NT2/D1 (cell line): ENCODE data around the gene MICB.

Source experiments
- SUZ12 ChIP-seq: IDR thresholded peaks from 2 replicates; pipeline ENCODE4 v1.6.1; 2011; ENCODE audit not compliant: insufficient read length, insufficient read depth; ENCODE audit errors: extremely low read depth
- YY1 ChIP-seq: IDR thresholded peaks from 2 replicates; pipeline ENCODE4 v1.6.1; 2011; ENCODE audit not compliant: insufficient read length, insufficient read depth
- ZNF274 ChIP-seq: IDR thresholded peaks from 2 replicates; pipeline ENCODE4 v1.6.1; 2011; ENCODE audit warnings: mild to moderate bottlenecking, low read depth, low read length

DNA sequence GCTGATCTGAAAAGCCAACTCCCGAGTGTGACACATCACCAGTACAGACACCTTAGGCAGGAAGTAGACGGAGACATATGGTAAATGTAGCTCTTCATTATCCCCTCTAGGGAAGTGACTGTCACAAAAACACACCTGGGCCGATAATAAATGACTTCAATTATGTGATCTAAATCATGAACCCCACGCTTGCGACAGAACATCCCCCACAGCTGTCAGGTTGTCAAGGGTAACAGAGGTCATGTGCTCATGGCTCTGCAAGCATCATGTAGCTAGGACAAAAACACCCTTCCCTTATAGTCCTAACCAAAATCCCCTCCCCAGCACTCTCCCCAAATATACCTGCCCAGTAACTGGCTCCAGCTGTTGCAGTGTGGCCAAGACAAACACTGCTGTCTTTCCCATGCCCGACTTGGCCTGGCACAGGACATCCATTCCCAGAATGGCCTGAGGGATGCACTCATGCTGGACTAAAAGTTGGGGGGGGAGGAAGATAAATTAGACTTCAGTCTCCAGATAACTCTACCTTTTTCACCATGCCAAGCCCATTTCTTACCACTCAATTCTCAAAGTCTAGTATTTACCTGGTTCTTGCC is 41.0 kb downstream of the MICB start:
- TF ChIP-seq YY1 (no peak), ZNF274 (no peak), SUZ12 (no peak)
